Ovary (tissue), 9 donors: ENCODE measurements around the gene ZNF638. TPM values are rescaled to one million over a fixed set of nuclear protein-coding genes. Genes with fewer than 3 reads are reported as not detected.

Experiments used
- DNase-seq, 5 donors: peaks; one replicate each; pipeline ENCODE4 v3.0.0-alpha.2; 2019 to 2020
- H3K27ac ChIP-seq, 2 donors: fragments of 200-600 bp; one replicate each; pipeline versions ENCODE4 v1.5.1 to v1.8.0; 2019 to 2022
- H3K27me3 ChIP-seq: fragments of 200-600 bp; one replicate; pipeline ENCODE4 v1.8.0; 2022
- H3K36me3 ChIP-seq: fragments of 200-600 bp; sonication (generic); one replicate; pipeline ENCODE4 v1.5.1; 2019
- H3K4me1 ChIP-seq: one replicate; pipeline ENCODE4 v1.8.1; 2013; ENCODE audit warnings: mild to moderate bottlenecking, moderate library complexity; ENCODE audit not compliant: insufficient read depth
- H3K4me3 ChIP-seq: fragments of 200-600 bp; sonication (generic); one replicate; pipeline ENCODE4 v1.5.1; 2017
- H3K9me3 ChIP-seq, 2 donors: fragments of 200-600 bp in 1 of 2; sonication (generic) in 1 of 2; one replicate each; pipeline versions ENCODE4 v1.5.1 to v1.8.1; 2013 to 2019; ENCODE audit warnings: mild to moderate bottlenecking in 1 of 2, moderate library complexity in 1 of 2
- CTCF ChIP-seq, 3 donors: fragments of 450-650 bp in 2 of 3; fragments of 200-600 bp in 1 of 3; IDR thresholded peaks; one replicate each; pipeline versions ENCODE4 v1.5.1 to v1.8.0; 2016 to 2022; ENCODE audit warnings: antibody characterized with exemption in 3 of 3, mild to moderate bottlenecking in 1 of 3
- EP300 ChIP-seq: sonication (generic); formaldehyde crosslinking; IDR thresholded peaks from one replicate; pipeline ENCODE4 v1.6.1; 2017; ENCODE audit warnings: antibody characterized with exemption
- POLR2A ChIP-seq: fragments of 450-650 bp; IDR thresholded peaks from one replicate; pipeline ENCODE4 v1.6.1; 2017; ENCODE audit warnings: antibody characterized with exemption, mild to moderate bottlenecking, moderate library complexity
- WGBS, 3 donors: extraction: QIAGEN DNeasy Blood & Tissue Kit in 1 of 3; methylation state at CpG; one replicate each; pipeline versions ENCODE4 v1.1.5 to v1.1.7; 2013 to 2017; 5-methylcytosine and 5-hydroxymethylcytosine counted together
- intact Hi-C, 4 donors: fragments of 100-400 bp; cut with DNase I; formaldehyde crosslinking; loops; one replicate each; pipeline versions ENCODE4 v1.11.0 to v1.15.1; 2022 to 2023
- polyA plus RNA-seq, 2 donors: library from polyadenylated mRNA; stranded (reverse); fragments of 200-250 nt in 1 of 2; fragments of 350-450 nt in 1 of 2; fragmentation: Illumina TruSeq in 1 of 2; extraction: RNeasy Lipid Tissue Mini Kit (QIAGEN cat#74804) in 1 of 2; gene quantifications; one replicate each; pipeline ENCODE4 v1.2.3, GENCODE V29; 2013 to 2014
- total RNA-seq, 7 donors: library from RNA; depleted of rRNA in 2 of 7; stranded (reverse); fragments of >200 nt in 2 of 7; fragmentation: NEBNext Ultra II Directional in 3 of 7; extraction: Animal tissue kit (Norgen Biotek cat#: 25700) in 3 of 7; gene quantifications; one replicate each; pipeline versions ENCODE4 v1.1.0 to v1.2.4, GENCODE V29; 2016 to 2023
- donor health status: DM: no; HTN: no; CAD: no; lungs with moderate emphysema.
- donor health status: DM: no; HTN: no; CAD: no.
- donor health status: Bipolar disorder and iron deficiency.
- donor health status: DM: yes; HTN: yes; CAD: no.
- donor health status: DM: no; HTN: no; CAD: no.
- donor health status: DM: yes; HTN: yes; CAD: no.

Gene ZNF638
- total and polyA plus RNA-seq, 9 donors, result 76.9 to 160 (median 126) TPM

GRCh38 chr2:71346065-71346464 lies 14.5 kb downstream of the ZNF638 start:
- H3K27me3 ChIP-seq, result no peaks in the 10 kb centered on the region
- H3K9me3 ChIP-seq, result no peaks in the 10 kb centered on the region
- WGBS, 3 donors, result 92 to 99% (median 96%) methylated on average over 2 of the region's 2 CpGs
- no peak overlapping the region for H3K27ac ChIP-seq
- intact Hi-C loops, result no loop called here
- no peak overlapping the region for H3K4me3 ChIP-seq
- TF ChIP-seq CTCF (IDR thresholded peaks at IDR 0.05) (no peak), POLR2A (no peak), EP300 (no peak)
- DNase-seq, result no peak
- no peaks in the 10 kb centered on the region for H3K36me3 ChIP-seq
- peaks cover 5% of the 10 kb centered on the region for H3K4me1 ChIP-seq

- DNase-seq, result no peak
- Histone ChIP-seq H3K27ac (no peak overlapping the region), H3K9me3 (no peaks in the 10 kb centered on the region), H3K27me3 (no peaks in the 10 kb centered on the region), H3K4me1 (peaks cover 5% of the 10 kb centered on the region), H3K4me3 (no peak overlapping the region), H3K36me3 (no peaks in the 10 kb centered on the region)
- intact Hi-C loops, result no loop called here
- no peak for TF ChIP-seq CTCF (IDR thresholded peaks at IDR 0.05)
- TF ChIP-seq POLR2A, result no peak
- no peak for TF ChIP-seq EP300
Measured at GRCh38 chr2:71347517-71347916, 15.9 kb downstream of the ZNF638 start.

- intact Hi-C loops, result no loop called here
- no peaks in the 10 kb centered on the region for H3K9me3 ChIP-seq
- TF ChIP-seq EP300, result no peak
- TF ChIP-seq POLR2A, result no peak
- no peak for TF ChIP-seq CTCF (IDR thresholded peaks at IDR 0.05)
- peaks cover 5% of the 10 kb centered on the region for H3K4me1 ChIP-seq
- H3K4me3 ChIP-seq, result no peak overlapping the region
- no peaks in the 10 kb centered on the region for H3K36me3 ChIP-seq
- 80 to 84% (median 83%) methylated on average over 3 of the region's 3 CpGs for WGBS, 3 donors
- no peak overlapping the region for H3K27ac ChIP-seq
- DNase-seq, result no peak
- no peaks in the 10 kb centered on the region for H3K27me3 ChIP-seq
Measured at GRCh38 chr2:71348302-71348701, 16.7 kb downstream of the ZNF638 start.

GRCh38 chr2:71353248-71353647 lies 21.7 kb downstream of the ZNF638 start:
- Histone ChIP-seq H3K4me3 (no peak overlapping the region), H3K36me3 (no peaks in the 10 kb centered on the region), H3K27ac (no peak overlapping the region), H3K9me3 (no peaks in the 10 kb centered on the region), H3K4me1 (peaks cover 3% of the 10 kb centered on the region), H3K27me3 (no peaks in the 10 kb centered on the region)
- TF ChIP-seq POLR2A, result no peak
- no peak for TF ChIP-seq CTCF (IDR thresholded peaks at IDR 0.05)
- TF ChIP-seq EP300, result no peak
- WGBS, 3 donors, result 66 to 70% (median 68%) methylated on average over 2 of the region's 2 CpGs
- DNase-seq, result no peak
- intact Hi-C loops, result no loop called here
